Endothelial cell of umbilical vein (primary cell): ENCODE data around the gene CBFA2T3. TPM values are rescaled to one million over a fixed set of nuclear protein-coding genes. Genes with fewer than 3 reads are reported as not detected.

ENCODE experiments used
- BruUV-seq: library from RNA; stranded (reverse); fragments of 400-500 nt; replicated peaks from 2 replicates; lab custom pipeline; 2021; lab: Mats Ljungman, UMichigan
- CTCF ChIA-PET: fragments of 300-600, 350-600 bp; sonication (Branson Sonifier 250); formaldehyde crosslinking; loops from one replicate; lab custom pipeline; 2021; ENCODE audit warnings: antibody characterized with exemption, inconsistent platforms; lab: Charles Lee
- POLR2A ChIA-PET: fragments of 300-600, 350-600 bp; sonication (Branson Sonifier 250); formaldehyde crosslinking; loops from one replicate; lab custom pipeline; 2021; ENCODE audit warnings: antibody characterized with exemption, inconsistent platforms; lab: Charles Lee
- DNase-seq: peaks from one replicate; pipeline ENCODE4 v3.0.0-alpha.2; 2011; ENCODE audit warnings: low read depth, low spot score
- FAIRE-seq: peaks from 2 replicates; lab custom pipeline; 2011; peaks lifted over from hg19 to GRCh38; lab: Jason Lieb, UNC
- H2AFZ ChIP-seq: 2 replicates; pipeline ENCODE4 v1.6.0; 2012; ENCODE audit warnings: low read depth, low read length, control low read depth, inconsistent platforms
- H3K27ac ChIP-seq: 2 replicates; pipeline ENCODE4 v1.5.1; 2011; ENCODE audit warnings: low read depth, mild to moderate bottlenecking, control low read depth, low read length, moderate library complexity; ENCODE audit not compliant: insufficient read depth
- H3K27me3 ChIP-seq, 2 experiments: 2 replicates each; pipeline versions ENCODE4 v1.6.0 to v1.6.1; 2011; ENCODE audit warnings: low read length in 2 of 2, mixed read lengths in 1 of 2; ENCODE audit not compliant: control insufficient read depth in 2 of 2, insufficient read depth in 2 of 2
- H3K36me3 ChIP-seq, 2 experiments: 2 replicates in 1 of 2; 3 replicates in 1 of 2; pipeline ENCODE4 v1.5.1; 2011; ENCODE audit warnings: low read length in 2 of 2, mild to moderate bottlenecking in 1 of 2, moderate library complexity in 1 of 2; ENCODE audit not compliant: control insufficient read depth in 2 of 2, insufficient read depth in 2 of 2; ENCODE audit errors: extremely low read depth in 1 of 2
- H3K4me1 ChIP-seq: 3 replicates; pipeline ENCODE4 v1.5.1; 2011; ENCODE audit warnings: mild to moderate bottlenecking, low read length; ENCODE audit not compliant: control insufficient read depth, insufficient read depth; ENCODE audit errors: extremely low read depth
- H3K4me2 ChIP-seq: 2 replicates; pipeline ENCODE4 v1.6.1; 2011; ENCODE audit warnings: low read length, control low read depth, mixed read lengths; ENCODE audit not compliant: insufficient read depth
- H3K4me3 ChIP-seq, 3 experiments: fragments of 200-600 bp in 1 of 3; sonication (generic), shearing (Covaris generic) in 1 of 3; replicated peaks in 1 of 3; 2 replicates each; pipeline ENCODE4 v1.5.1; 2011 to 2016; ENCODE audit warnings: control low read depth in 3 of 3, low read length in 3 of 3, mild to moderate bottlenecking in 2 of 3, inconsistent platforms in 1 of 3, low read depth in 1 of 3, moderate library complexity in 1 of 3; ENCODE audit not compliant: insufficient read depth in 1 of 3
- H3K79me2 ChIP-seq: 2 replicates; pipeline ENCODE4 v1.6.0; 2012; ENCODE audit warnings: low read length, inconsistent platforms; ENCODE audit not compliant: control insufficient read depth, insufficient read depth
- H3K9ac ChIP-seq: replicated peaks from 2 replicates; pipeline ENCODE3; 2011; ENCODE audit warnings: low read length, control low read depth; ENCODE audit not compliant: insufficient read depth; ENCODE audit errors: extremely low read depth
- H3K9me1 ChIP-seq: replicated peaks from 3 replicates; pipeline ENCODE4 v1.6.0; 2011; ENCODE audit warnings: mild to moderate bottlenecking, low read length; ENCODE audit not compliant: control insufficient read depth, insufficient read depth; ENCODE audit errors: extremely low read depth
- H3K9me3 ChIP-seq: replicated peaks from 2 replicates; pipeline ENCODE4 v1.5.1; 2012; ENCODE audit warnings: low read length, inconsistent platforms; ENCODE audit not compliant: control insufficient read depth, insufficient read depth
- H4K20me1 ChIP-seq: replicated peaks from 2 replicates; pipeline ENCODE3; 2011; ENCODE audit warnings: mild to moderate bottlenecking, low read length; ENCODE audit not compliant: control insufficient read depth, insufficient read depth; ENCODE audit errors: extremely low read depth
- CTCF ChIP-seq, 2 donors: IDR thresholded peaks; 1 replicate in 1 of 2; 2 replicates in 1 of 2; pipeline ENCODE4 v1.5.1; 2011; ENCODE audit warnings: low read length in 2 of 2, mild to moderate bottlenecking in 2 of 2, moderate library complexity in 2 of 2, control low read depth in 1 of 2, inconsistent platforms in 1 of 2, low read depth in 1 of 2; ENCODE audit not compliant: insufficient read depth in 1 of 2; ENCODE audit errors: extremely low read depth in 1 of 2
- EZH2 ChIP-seq: IDR thresholded peaks from 2 replicates; pipeline ENCODE4 v1.6.1; 2012; ENCODE audit warnings: borderline replicate concordance, low read depth, mild to moderate bottlenecking, moderate library complexity, low read length, inconsistent platforms; ENCODE audit not compliant: severe bottlenecking
- FOS ChIP-seq: IDR thresholded peaks from 2 replicates; pipeline ENCODE4 v1.6.1; 2011; ENCODE audit warnings: mild to moderate bottlenecking, low read length, moderate library complexity, borderline replicate concordance; ENCODE audit not compliant: insufficient read depth
- GATA2 ChIP-seq: IDR thresholded peaks from 2 replicates; pipeline ENCODE4 v1.7.0; 2011; ENCODE audit warnings: low read depth, mild to moderate bottlenecking, moderate library complexity, mixed read lengths, low read length; ENCODE audit not compliant: insufficient read length, insufficient read depth
- JUN ChIP-seq: IDR thresholded peaks from 2 replicates; pipeline ENCODE4 v1.6.1; 2011; ENCODE audit warnings: borderline replicate concordance, low read depth; ENCODE audit not compliant: insufficient read length, insufficient read depth
- MAX ChIP-seq: IDR thresholded peaks from 2 replicates; pipeline ENCODE4 v1.6.1; 2011; ENCODE audit not compliant: insufficient read depth, insufficient read length
- MYC ChIP-seq: IDR thresholded peaks from one replicate; pipeline ENCODE4 v1.6.1; 2011; ENCODE audit warnings: mild to moderate bottlenecking, low read depth, low read length
- POLR2A ChIP-seq: IDR thresholded peaks from 2 replicates; pipeline ENCODE4 v1.6.1; 2012; ENCODE audit warnings: low read depth, mild to moderate bottlenecking, control low read depth, low read length
- POLR2AphosphoS5 ChIP-seq: IDR thresholded peaks from 2 replicates; pipeline ENCODE4 v1.6.1; 2012; ENCODE audit warnings: low read depth, mild to moderate bottlenecking, control low read depth, low read length, moderate library complexity; ENCODE audit not compliant: insufficient read depth
- dilution Hi-C: fragments of 300-500 bp; cut with MboI; formaldehyde crosslinking; loops from one replicate; pipeline ENCODE4 v1.15.0; 2019; ENCODE audit warnings: low sequenced_read_pairs; ENCODE audit not compliant: extremely low pct_ligation_motif_present
- intact Hi-C: fragments of 100-400 bp; cut with micrococcal nuclease; formaldehyde crosslinking; loops from one replicate; pipeline ENCODE4 v1.10.0; 2022
- polyA plus RNA-seq, 4 experiments: library from polyadenylated mRNA; depleted of rRNA in 3 of 4; stranded (reverse) in 3 of 4; unstranded in 1 of 4; fragments of >200 nt; gene quantifications; 2 replicates each; pipeline versions ENCODE4 v1.2.1 to v1.2.3, GENCODE V29; 2011 to 2012; ENCODE audit warnings: missing spikeins in 1 of 4
- total RNA-seq: library from RNA; stranded (reverse); gene quantifications from 2 replicates; pipeline ENCODE4 v1.2.3, GENCODE V29; 2021

CBFA2T3 gene
- total and polyA plus RNA-seq, 2 donors (not counting 3 experiments of a cell fraction or from before 2014, with no cell fraction given) = not detected

DNA sequence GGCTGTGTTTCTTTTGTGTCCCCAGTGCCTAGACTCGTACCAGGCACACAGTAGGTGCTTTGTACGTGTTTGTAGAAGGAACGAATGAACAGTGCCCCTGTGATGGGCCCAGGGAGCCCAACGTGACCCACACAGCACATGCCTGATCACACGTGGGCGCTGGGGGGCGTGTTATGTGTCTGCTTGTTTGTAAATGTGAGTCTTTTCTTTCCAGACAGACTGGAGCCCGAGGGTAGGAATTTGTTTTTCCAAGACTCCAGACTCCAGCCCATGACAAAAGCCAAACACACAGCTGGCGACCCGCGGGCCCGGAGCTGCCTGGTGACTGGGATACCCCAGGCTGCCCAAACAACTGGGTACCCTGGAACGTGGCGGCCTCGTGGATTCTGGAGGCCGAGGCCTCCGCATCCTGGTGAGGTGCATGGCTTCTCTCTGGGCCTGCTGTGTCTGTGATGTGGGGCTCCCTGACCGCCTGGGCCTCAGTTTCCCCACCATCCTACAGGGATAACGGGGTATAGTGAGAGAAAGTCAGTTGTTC, 14.9 kb upstream of the CBFA2T3 start:
- Histone ChIP-seq H3K27ac (no peak overlapping the region), H3K4me3 (no peak overlapping the region), H3K4me2 (no peak overlapping the region), H3K36me3 (no peaks in the 10 kb centered on the region), H3K9ac (no peak overlapping the region), H3K79me2 (no peaks in the 10 kb centered on the region), H3K27me3 (peaks cover 0 to 1% of the 10 kb centered on the region in 2 experiments), H3K4me1 (no peaks in the 10 kb centered on the region), H3K9me3 (no peaks in the 10 kb centered on the region), H2AFZ (no peak overlapping the region), H4K20me1 (no peaks in the 10 kb centered on the region), H3K9me1 (no peaks in the 10 kb centered on the region)
- ChIA-PET CTCF (no interaction called here), POLR2A (no interaction called here)
- FAIRE-seq (no peak), DNase-seq (no peak)
- intact Hi-C loops (no loop called here), dilution Hi-C loops (no loop called here)
- BruUV-seq = no TSS peak
- TF ChIP-seq POLR2A (no peak), EZH2 (no peak), MYC (no peak), FOS (no peak), CTCF (IDR thresholded peaks at IDR 0.05; ENCODE audit: extremely low read depth in 1 of 2, insufficient read depth in 1 of 2, low read depth in 1 of 2, low read length in 2 of 2) (no peak), GATA2 (no peak), JUN (no peak), MAX (no peak), POLR2AphosphoS5 (no peak)
